Astrocyte (in vitro differentiated cells and primary cell): Measurements from ENCODE around the gene CERK.

ENCODE experiments used
- EZH2 ChIP-seq: IDR thresholded peaks from 2 replicates; pipeline ENCODE4 v1.6.1; 2012; ENCODE audit warnings: mild to moderate bottlenecking, low read length, inconsistent platforms; ENCODE audit not compliant: insufficient read depth
- TF ChIP-seq, protein P1 (sequence below): IDR thresholded peaks from 2 replicates; pipeline ENCODE4 v1.5.1; 2011; ENCODE audit warnings: low read depth, mild to moderate bottlenecking, inconsistent platforms, low read length, moderate library complexity; ENCODE audit not compliant: insufficient read depth

DNA sequence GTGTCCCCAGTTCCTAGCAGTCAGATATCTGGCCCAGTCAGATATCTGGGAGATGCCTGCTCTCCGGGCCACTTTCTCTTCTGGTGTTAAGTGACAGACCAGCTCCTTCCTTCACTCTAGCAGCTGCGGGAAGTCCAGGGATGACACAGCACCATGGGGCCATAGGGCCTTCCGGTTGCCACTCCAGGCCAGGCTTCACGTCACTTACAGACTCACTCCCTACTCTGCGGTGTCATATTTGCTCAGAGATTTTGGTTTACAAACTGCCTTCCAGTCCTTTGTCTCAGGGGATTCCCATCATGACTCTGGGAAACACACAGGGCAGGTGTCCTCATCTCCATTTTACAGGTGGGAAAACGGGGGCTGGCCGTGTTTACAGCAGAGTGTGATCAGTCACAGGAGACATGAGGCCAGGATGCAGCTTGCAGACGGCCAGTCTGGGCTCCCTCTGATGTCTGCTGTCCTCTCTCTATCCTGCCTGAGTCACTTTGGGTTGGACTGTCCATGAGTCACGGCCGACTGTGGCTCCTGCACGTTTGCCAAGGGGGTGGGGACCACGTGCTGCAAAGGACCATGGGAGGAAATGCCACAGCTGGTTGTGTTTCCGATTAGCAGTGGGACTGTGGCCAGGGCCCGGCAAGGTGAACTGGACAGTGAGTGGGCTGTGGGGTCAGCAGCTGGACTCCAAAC lies 16.2 kb upstream of the CERK start:
- TF ChIP-seq, protein P1, sequence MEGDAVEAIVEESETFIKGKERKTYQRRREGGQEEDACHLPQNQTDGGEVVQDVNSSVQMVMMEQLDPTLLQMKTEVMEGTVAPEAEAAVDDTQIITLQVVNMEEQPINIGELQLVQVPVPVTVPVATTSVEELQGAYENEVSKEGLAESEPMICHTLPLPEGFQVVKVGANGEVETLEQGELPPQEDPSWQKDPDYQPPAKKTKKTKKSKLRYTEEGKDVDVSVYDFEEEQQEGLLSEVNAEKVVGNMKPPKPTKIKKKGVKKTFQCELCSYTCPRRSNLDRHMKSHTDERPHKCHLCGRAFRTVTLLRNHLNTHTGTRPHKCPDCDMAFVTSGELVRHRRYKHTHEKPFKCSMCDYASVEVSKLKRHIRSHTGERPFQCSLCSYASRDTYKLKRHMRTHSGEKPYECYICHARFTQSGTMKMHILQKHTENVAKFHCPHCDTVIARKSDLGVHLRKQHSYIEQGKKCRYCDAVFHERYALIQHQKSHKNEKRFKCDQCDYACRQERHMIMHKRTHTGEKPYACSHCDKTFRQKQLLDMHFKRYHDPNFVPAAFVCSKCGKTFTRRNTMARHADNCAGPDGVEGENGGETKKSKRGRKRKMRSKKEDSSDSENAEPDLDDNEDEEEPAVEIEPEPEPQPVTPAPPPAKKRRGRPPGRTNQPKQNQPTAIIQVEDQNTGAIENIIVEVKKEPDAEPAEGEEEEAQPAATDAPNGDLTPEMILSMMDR = no peak
- no peak for TF ChIP-seq EZH2
